T-cell (primary cell): Measurements from ENCODE around the gene KIF17. TPM values are rescaled to one million over a fixed set of nuclear protein-coding genes. Genes with fewer than 3 reads are reported as not detected.

Experiments
- ATAC-seq, 4 experiments: fragments of 200-7000 bp in 3 of 4; fragments of 150-1000 bp in 1 of 4; cut with Tn5 transposase; replicated peaks in 1 of 4; 1 replicate in 3 of 4; 2 replicates in 1 of 4; pipeline ENCODE4 v1.10.0; 2021; ENCODE audit warnings: moderate library complexity in 3 of 4, mild to moderate bottlenecking in 2 of 4, moderate number of reproducible peaks in 1 of 4
- CTCF ChIA-PET, 2 donors: fragments of 300-600 bp; sonication (Branson Sonifier 250); formaldehyde crosslinking; loops; one replicate each; lab custom pipeline; 2022; ENCODE audit warnings: antibody characterized with exemption in 2 of 2; lab: Charles Lee
- POLR2A ChIA-PET, 2 donors: fragments of 300-600 bp; sonication (Branson Sonifier 250); formaldehyde crosslinking; loops; one replicate each; lab custom pipeline; 2022; ENCODE audit warnings: antibody characterized with exemption in 2 of 2; lab: Charles Lee
- DNase-seq, 35 experiments: peaks; one replicate each; pipeline versions ENCODE4 v3.0.0 to v3.0.0-alpha.2; 2013 to 2023
- H3K27ac ChIP-seq: one replicate; pipeline ENCODE4 v1.5.1; 2013; ENCODE audit warnings: low read length
- H3K27me3 ChIP-seq, 2 experiments: replicated peaks in 1 of 2; 1 replicate in 1 of 2; 2 replicates in 1 of 2; pipeline versions ENCODE4 v1.6.1 to v1.7.0; 2013; ENCODE audit warnings: low read length in 1 of 2, mixed read lengths in 1 of 2; ENCODE audit not compliant: control insufficient read depth in 2 of 2, insufficient read depth in 2 of 2; ENCODE audit errors: extremely low read depth in 1 of 2
- H3K36me3 ChIP-seq, 2 donors: 1 replicate in 1 of 2; 2 replicates in 1 of 2; pipeline versions ENCODE4 v1.6.1 to v1.7.0; 2013; ENCODE audit warnings: low read length in 1 of 2; ENCODE audit not compliant: control insufficient read depth in 2 of 2, insufficient read depth in 1 of 2; ENCODE audit errors: extremely low read depth in 1 of 2
- H3K4me1 ChIP-seq, 2 experiments: 1 replicate in 1 of 2; 2 replicates in 1 of 2; pipeline versions ENCODE4 v1.6.1 to v1.7.0; 2013; ENCODE audit warnings: low read length in 2 of 2, mixed read lengths in 1 of 2; ENCODE audit not compliant: insufficient read depth in 2 of 2, control insufficient read depth in 1 of 2; ENCODE audit errors: extremely low read depth in 1 of 2
- H3K4me3 ChIP-seq, 2 donors: 1 replicate in 1 of 2; 2 replicates in 1 of 2; pipeline versions ENCODE4 v1.5.1 to v1.7.0; 2013; ENCODE audit warnings: mild to moderate bottlenecking in 2 of 2, low read length in 1 of 2, moderate library complexity in 1 of 2; ENCODE audit not compliant: control insufficient read depth in 1 of 2; ENCODE audit errors: extremely low read depth in 1 of 2
- H3K9me3 ChIP-seq: 2 replicates; pipeline ENCODE4 v1.7.0; 2013
- H3K27ac Mint-ChIP-seq, 2 donors: one replicate each; pipeline ENCODE4 v1.8.0; 2020 to 2021; ENCODE audit warnings: mild to moderate bottlenecking in 2 of 2, mixed read lengths in 2 of 2
- H3K27me3 Mint-ChIP-seq, 2 donors: one replicate each; pipeline ENCODE4 v1.8.0; 2021 to 2022; ENCODE audit warnings: mixed read lengths in 2 of 2
- H3K36me3 Mint-ChIP-seq: one replicate; pipeline ENCODE4 v1.8.0; 2021; ENCODE audit warnings: mixed read lengths
- H3K4me1 Mint-ChIP-seq, 3 donors: one replicate each; pipeline ENCODE4 v1.8.0; 2020 to 2022; ENCODE audit warnings: mixed read lengths in 3 of 3, mild to moderate bottlenecking in 1 of 3
- H3K4me3 Mint-ChIP-seq, 3 donors: one replicate each; pipeline ENCODE4 v1.8.0; 2020 to 2022; ENCODE audit warnings: mild to moderate bottlenecking in 3 of 3, mixed read lengths in 3 of 3, moderate library complexity in 3 of 3
- H3K9me3 Mint-ChIP-seq, 3 donors: one replicate each; pipeline ENCODE4 v1.8.0; 2020 to 2022; ENCODE audit warnings: mixed read lengths in 3 of 3
- WGBS: methylation state at CpG from one replicate; pipeline ENCODE4 v1.1.5; 2013; ENCODE audit warnings: missing lambda C conversion rate; ENCODE audit not compliant: insufficient coverage; 5-methylcytosine and 5-hydroxymethylcytosine counted together
- total RNA-seq, 35 experiments: library from RNA in 6 of 35; stranded (reverse) in 6 of 35; fragments of 120-200 nt in 1 of 35; gene quantifications; one replicate each; pipeline versions ENCODE4 v1.2.1 to v1.2.4 and lab custom pipeline; 2013 to 2026

The KIF17 gene
- total RNA-seq, 5 donors from 2014 or later (not counting 1 experiment from before 2014, with no cell fraction given), result not detected

GRCh38 chr1:20724364-20725188, 6.8 kb upstream of the KIF17 start:
- Mint-ChIP-seq H3K9me3 (no peaks in the 10 kb centered on the region), H3K27me3 (peaks cover 0 to 11% of the 10 kb centered on the region in 2 donors), H3K4me3 (no peak overlapping the region), H3K36me3 (no peaks in the 10 kb centered on the region), H3K27ac (no peak overlapping the region), H3K4me1 (no peaks in the 10 kb centered on the region)
- WGBS, result 89% methylated on average over 15 of the region's 17 CpGs
- Histone ChIP-seq H3K4me1 (no peaks in the 10 kb centered on the region), H3K4me3 (no peak overlapping the region), H3K27ac (no peak overlapping the region), H3K36me3 (no peaks in the 10 kb centered on the region), H3K27me3 (peaks cover 0 to 28% of the 10 kb centered on the region in 2 experiments), H3K9me3 (no peaks in the 10 kb centered on the region)
- CTCF ChIA-PET, result no interaction called here
- peak in 1 of 35 experiments; percentile 12 for DNase-seq
- POLR2A ChIA-PET, result no interaction called here
- ATAC-seq, result no peak

GRCh38 chr1:20723537-20724363, 5.9 kb upstream of the KIF17 start:
- no peaks in the 10 kb centered on the region for H3K4me1 ChIP-seq
- no peak overlapping the region for H3K27ac ChIP-seq
- H3K27ac Mint-ChIP-seq, result no peak overlapping the region
- no peaks in the 10 kb centered on the region for H3K9me3 ChIP-seq
- WGBS, result 92% methylated on average over 32 of the region's 35 CpGs
- ATAC-seq (no peak), DNase-seq (peak in 1 of 35 experiments; percentile 21)
- no peak overlapping the region for H3K4me3 Mint-ChIP-seq
- H3K9me3 Mint-ChIP-seq, result no peaks in the 10 kb centered on the region
- peaks cover 2 to 5% of the 10 kb centered on the region in 2 donors for H3K27me3 Mint-ChIP-seq
- ChIA-PET POLR2A (no interaction called here), CTCF (interaction anchor here in 1 of 2 donors (0.6 kb wide), 1 partner anchor 1675 kb away, joined by 8 read pairs; no protein-coding TSS in a partner anchor)
- H3K4me3 ChIP-seq, result no peak overlapping the region
- H3K36me3 ChIP-seq, result no peaks in the 10 kb centered on the region
- H3K4me1 Mint-ChIP-seq, result peaks cover 2 to 3% (median 2%) of the 10 kb centered on the region in 3 donors
- peaks cover 0 to 20% of the 10 kb centered on the region in 2 experiments for H3K27me3 ChIP-seq
- H3K36me3 Mint-ChIP-seq, result no peaks in the 10 kb centered on the region

GRCh38 chr1:20723159-20723536, 5.3 kb upstream of the KIF17 start:
- ChIA-PET POLR2A (interaction anchor here in 1 of 2 donors (0.6 kb wide), 1 partner anchor 26 kb away, joined by 3 read pairs; no protein-coding TSS in a partner anchor), CTCF (interaction anchor here in 1 of 2 donors (0.6 kb wide), 1 partner anchor 1675 kb away, joined by 8 read pairs; no protein-coding TSS in a partner anchor)
- Mint-ChIP-seq H3K4me1 (peaks cover 5 to 6% (median 5%) of the 10 kb centered on the region in 3 donors), H3K4me3 (no peak overlapping the region), H3K27me3 (peaks cover 3 to 4% of the 10 kb centered on the region in 2 donors), H3K36me3 (no peaks in the 10 kb centered on the region), H3K9me3 (no peaks in the 10 kb centered on the region), H3K27ac (no peak overlapping the region)
- Histone ChIP-seq H3K27ac (no peak overlapping the region), H3K27me3 (peaks cover 0 to 19% of the 10 kb centered on the region in 2 experiments), H3K36me3 (no peaks in the 10 kb centered on the region), H3K9me3 (no peaks in the 10 kb centered on the region), H3K4me1 (peaks cover 0 to 2% of the 10 kb centered on the region in 2 experiments), H3K4me3 (no peak overlapping the region)
- ATAC-seq, result no peak
- WGBS, result 87% methylated on average over 4 of the region's 4 CpGs
- no peak for DNase-seq

GRCh38 chr1:20721117-20722061, 3.6 kb upstream of the KIF17 start:
- H3K4me3 Mint-ChIP-seq, result no peak overlapping the region

GRCh38 chr1:20720631-20721091, 2.9 kb upstream of the KIF17 start:
- no peak overlapping the region for H3K4me3 Mint-ChIP-seq
- Histone ChIP-seq H3K27ac (no peak overlapping the region), H3K9me3 (no peaks in the 10 kb centered on the region), H3K4me3 (no peak overlapping the region), H3K27me3 (peaks cover 0 to 28% of the 10 kb centered on the region in 2 experiments), H3K4me1 (peaks cover 0 to 11% of the 10 kb centered on the region in 2 experiments), H3K36me3 (no peaks in the 10 kb centered on the region)
- WGBS, result 75% methylated on average over 7 of the region's 12 CpGs
- DNase-seq (no peak), ATAC-seq (no peak)
- H3K9me3 Mint-ChIP-seq, result no peaks in the 10 kb centered on the region
- CTCF ChIA-PET, result interaction anchor here in 1 of 2 donors (0.6 kb wide), 1 partner anchor 493 kb away, joined by 3 read pairs; no protein-coding TSS in a partner anchor
- peaks cover 5 to 16% (median 12%) of the 10 kb centered on the region in 3 donors for H3K4me1 Mint-ChIP-seq
- POLR2A ChIA-PET, result no interaction called here
- H3K36me3 Mint-ChIP-seq, result no peaks in the 10 kb centered on the region
- peaks cover 15 to 16% of the 10 kb centered on the region in 2 donors for H3K27me3 Mint-ChIP-seq
- no peak overlapping the region for H3K27ac Mint-ChIP-seq

More at GRCh38 chr1:20721117-20722061, 3.6 kb upstream of the KIF17 start:
- no peak for ATAC-seq
- Histone ChIP-seq H3K27ac (no peak overlapping the region), H3K27me3 (peaks cover 0 to 23% of the 10 kb centered on the region in 2 experiments), H3K4me1 (peaks cover 0 to 11% of the 10 kb centered on the region in 2 experiments), H3K9me3 (no peaks in the 10 kb centered on the region), H3K36me3 (no peaks in the 10 kb centered on the region), H3K4me3 (no peak overlapping the region)
- 90% methylated on average over 22 of the region's 29 CpGs for WGBS
- Mint-ChIP-seq H3K27me3 (peaks cover 9% of the 10 kb centered on the region in 2 donors), H3K9me3 (no peaks in the 10 kb centered on the region), H3K36me3 (no peaks in the 10 kb centered on the region), H3K27ac (no peak overlapping the region), H3K4me1 (peaks cover 5 to 14% (median 11%) of the 10 kb centered on the region in 3 donors)
- ChIA-PET POLR2A (no interaction called here), CTCF (interaction anchor here in 1 of 2 donors (0.5 kb wide), 1 partner anchor 1513 kb away, joined by 4 read pairs; no protein-coding TSS in a partner anchor)
- peak in 1 of 35 experiments; percentile 21 for DNase-seq
